ENCODE measurements around the gene SCO2. TPM values are rescaled to one million over a fixed set of nuclear protein-coding genes. Genes with fewer than 3 reads are reported as not detected.
A peak's percentile ranks its signal among the peaks of the same experiment; 100 is the strongest.

SCO2 gene
- total RNA-seq, 1 donor from 2014 or later, result 0.65 TPM

- H3K9me3 Mint-ChIP-seq, result no peaks in the 10 kb centered on the region
- H3K27ac Mint-ChIP-seq, result peak within 1 kb of the TSS; percentile 99
- DNase-seq (ENCODE audit: low spot score in 2 of 2, unreplicated experiment in 2 of 2), result peak; percentile 90 to 92
- H3K4me3 Mint-ChIP-seq, result peak within 1 kb of the TSS; percentile 96
- peaks cover 4% of the 10 kb centered on the region for H3K36me3 Mint-ChIP-seq
- H3K4me1 Mint-ChIP-seq, result peaks cover 17% of the 10 kb centered on the region
- H3K27me3 Mint-ChIP-seq (ENCODE audit: low read depth), result no peaks in the 10 kb centered on the region
- TF ChIP-seq, protein P1, sequence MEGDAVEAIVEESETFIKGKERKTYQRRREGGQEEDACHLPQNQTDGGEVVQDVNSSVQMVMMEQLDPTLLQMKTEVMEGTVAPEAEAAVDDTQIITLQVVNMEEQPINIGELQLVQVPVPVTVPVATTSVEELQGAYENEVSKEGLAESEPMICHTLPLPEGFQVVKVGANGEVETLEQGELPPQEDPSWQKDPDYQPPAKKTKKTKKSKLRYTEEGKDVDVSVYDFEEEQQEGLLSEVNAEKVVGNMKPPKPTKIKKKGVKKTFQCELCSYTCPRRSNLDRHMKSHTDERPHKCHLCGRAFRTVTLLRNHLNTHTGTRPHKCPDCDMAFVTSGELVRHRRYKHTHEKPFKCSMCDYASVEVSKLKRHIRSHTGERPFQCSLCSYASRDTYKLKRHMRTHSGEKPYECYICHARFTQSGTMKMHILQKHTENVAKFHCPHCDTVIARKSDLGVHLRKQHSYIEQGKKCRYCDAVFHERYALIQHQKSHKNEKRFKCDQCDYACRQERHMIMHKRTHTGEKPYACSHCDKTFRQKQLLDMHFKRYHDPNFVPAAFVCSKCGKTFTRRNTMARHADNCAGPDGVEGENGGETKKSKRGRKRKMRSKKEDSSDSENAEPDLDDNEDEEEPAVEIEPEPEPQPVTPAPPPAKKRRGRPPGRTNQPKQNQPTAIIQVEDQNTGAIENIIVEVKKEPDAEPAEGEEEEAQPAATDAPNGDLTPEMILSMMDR (IDR thresholded peaks at IDR 0.05; ENCODE audit: unreplicated experiment), result no peak
These were observed 17.9 kb downstream of the SCO2 start, which contains the start of gene LMF2 for GRCh38 chr22:50507421-50507990. TSS of gene LMF2 (minus strand) at chr22:50507702. CDS start at chr22:50507675, 27 bp downstream.

DNA sequence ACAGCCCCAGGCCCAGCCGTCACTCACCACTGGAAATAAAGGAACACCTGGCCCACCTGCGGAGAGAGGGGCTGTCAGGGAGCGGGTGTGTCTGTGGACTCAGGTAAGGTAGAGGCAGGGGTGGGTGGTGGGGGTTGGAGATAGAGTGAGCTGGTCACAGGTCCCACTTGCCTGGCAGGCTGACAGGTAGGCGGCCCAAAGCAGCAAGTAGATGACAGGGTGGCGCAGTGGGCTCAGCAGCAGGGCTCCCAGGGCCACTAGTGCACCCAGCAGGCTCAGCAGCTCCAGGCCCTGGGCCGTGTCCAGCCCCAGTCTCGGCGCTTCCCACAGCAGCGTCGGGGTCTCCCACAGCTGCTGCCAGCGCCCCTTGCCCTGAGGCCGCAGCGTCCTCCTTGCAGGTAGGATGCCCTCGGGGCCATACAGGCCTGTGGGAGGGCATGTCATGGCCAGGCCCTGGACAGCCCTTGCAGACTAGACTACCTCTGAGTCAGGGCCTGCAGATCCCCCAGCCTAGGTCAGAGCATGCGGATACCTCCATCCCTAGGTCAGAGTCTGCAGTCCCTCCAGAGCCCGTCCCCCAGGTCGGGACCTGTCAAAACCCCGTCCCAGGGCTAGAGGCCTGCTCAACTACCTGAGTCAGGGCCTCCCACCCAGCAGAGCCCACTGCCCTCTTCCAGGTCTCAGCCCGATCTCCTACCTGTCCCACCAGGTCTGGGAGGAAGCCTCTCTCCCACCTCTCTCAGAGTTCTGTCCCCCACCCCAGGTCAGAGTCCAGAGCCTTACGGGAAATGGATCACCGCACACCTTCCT lies 18.6 kb downstream of the SCO2 start:
- H3K27ac Mint-ChIP-seq, result peak overlapping the region; percentile 91
- no peaks in the 10 kb centered on the region for H3K9me3 Mint-ChIP-seq
- TF ChIP-seq, protein P1 (IDR thresholded peaks at IDR 0.05; ENCODE audit: unreplicated experiment), result no peak
- peak overlapping the region; percentile 96 for H3K4me3 Mint-ChIP-seq
- peaks cover 17% of the 10 kb centered on the region for H3K4me1 Mint-ChIP-seq
- no peak for DNase-seq (ENCODE audit: low spot score in 2 of 2, unreplicated experiment in 2 of 2)
- no peaks in the 10 kb centered on the region for H3K36me3 Mint-ChIP-seq
- H3K27me3 Mint-ChIP-seq (ENCODE audit: low read depth), result no peaks in the 10 kb centered on the region

DNA sequence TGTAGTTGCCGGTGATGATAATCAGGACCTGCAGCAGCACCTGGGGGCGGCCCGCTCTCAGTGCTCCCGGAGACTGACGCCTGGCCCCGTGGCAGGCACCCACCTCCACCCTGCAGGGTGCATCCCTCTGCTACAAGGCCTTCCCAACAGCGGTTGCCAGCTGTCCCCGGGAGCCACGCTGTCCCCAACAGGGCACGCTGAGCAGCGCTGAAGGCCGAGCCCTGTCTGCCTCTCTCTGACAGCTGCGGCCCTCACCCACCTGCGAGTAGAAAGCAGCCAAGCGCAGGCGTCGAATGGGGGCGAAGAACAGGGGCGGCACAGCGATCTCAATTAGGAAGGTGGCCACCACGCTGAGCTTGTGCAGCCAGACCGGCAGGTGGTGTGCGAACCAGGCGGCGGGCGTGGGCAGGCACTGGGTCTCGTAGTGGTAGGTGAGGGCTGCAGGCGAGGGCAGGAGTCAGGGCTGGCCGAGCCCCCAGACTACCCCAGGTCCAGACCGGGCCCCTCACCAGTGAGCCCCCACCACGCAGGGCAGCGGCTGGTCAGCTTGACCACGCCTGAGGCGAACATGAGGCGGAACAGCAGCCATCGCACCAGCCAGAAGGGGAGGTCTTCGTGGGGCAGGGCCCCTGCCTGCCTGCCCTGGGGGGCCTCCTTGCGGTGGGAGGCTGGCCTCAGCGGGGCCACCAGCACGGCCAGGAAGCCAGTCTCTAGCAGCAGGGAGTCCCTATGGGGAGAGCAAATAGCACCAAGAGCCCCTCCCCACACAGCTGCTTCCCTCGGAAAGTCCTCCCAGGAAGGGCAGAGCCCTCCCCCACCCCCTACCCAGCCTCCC lies 19.4 kb downstream of the SCO2 start:
- Mint-ChIP-seq H3K36me3 (no peaks in the 10 kb centered on the region), H3K9me3 (no peaks in the 10 kb centered on the region), H3K4me1 (peaks cover 17% of the 10 kb centered on the region), H3K27me3 (ENCODE audit: low read depth) (no peaks in the 10 kb centered on the region), H3K4me3 (peak overlapping the region; percentile 96), H3K27ac (no peak overlapping the region)
- TF ChIP-seq, protein P1 (IDR thresholded peaks at IDR 0.05; ENCODE audit: unreplicated experiment), result no peak
- no peak for DNase-seq (ENCODE audit: low spot score in 2 of 2, unreplicated experiment in 2 of 2)

DNA sequence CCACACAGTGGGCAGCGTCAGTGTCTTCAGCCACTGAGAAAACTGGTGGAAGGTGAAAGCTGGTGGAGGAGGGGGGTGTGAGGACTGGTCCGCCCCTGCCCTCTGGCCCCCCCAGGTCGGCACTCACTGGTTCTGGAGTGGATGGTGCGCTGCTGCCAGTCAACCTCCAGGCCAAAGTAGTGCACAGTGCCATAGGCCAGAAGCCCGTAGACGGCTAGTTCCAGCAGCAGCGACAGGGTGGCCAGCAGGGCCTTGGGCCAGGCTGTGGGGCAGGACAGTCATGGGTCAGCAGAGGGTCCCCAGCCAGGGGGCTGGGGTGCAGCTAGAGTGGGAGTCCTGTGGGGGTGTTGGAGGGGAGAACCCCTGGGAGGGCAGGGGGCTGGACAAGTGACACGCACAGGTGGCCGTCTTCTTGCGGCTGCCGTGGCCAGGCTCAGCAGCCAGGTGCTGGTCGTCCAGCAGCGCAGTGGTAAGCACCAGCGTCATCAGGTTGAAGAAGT lies 20.1 kb downstream of the SCO2 start:
- H3K9me3 Mint-ChIP-seq, result no peaks in the 10 kb centered on the region
- DNase-seq (ENCODE audit: low spot score in 2 of 2, unreplicated experiment in 2 of 2), result no peak
- TF ChIP-seq, protein P1 (IDR thresholded peaks at IDR 0.05; ENCODE audit: unreplicated experiment), result no peak

DNA sequence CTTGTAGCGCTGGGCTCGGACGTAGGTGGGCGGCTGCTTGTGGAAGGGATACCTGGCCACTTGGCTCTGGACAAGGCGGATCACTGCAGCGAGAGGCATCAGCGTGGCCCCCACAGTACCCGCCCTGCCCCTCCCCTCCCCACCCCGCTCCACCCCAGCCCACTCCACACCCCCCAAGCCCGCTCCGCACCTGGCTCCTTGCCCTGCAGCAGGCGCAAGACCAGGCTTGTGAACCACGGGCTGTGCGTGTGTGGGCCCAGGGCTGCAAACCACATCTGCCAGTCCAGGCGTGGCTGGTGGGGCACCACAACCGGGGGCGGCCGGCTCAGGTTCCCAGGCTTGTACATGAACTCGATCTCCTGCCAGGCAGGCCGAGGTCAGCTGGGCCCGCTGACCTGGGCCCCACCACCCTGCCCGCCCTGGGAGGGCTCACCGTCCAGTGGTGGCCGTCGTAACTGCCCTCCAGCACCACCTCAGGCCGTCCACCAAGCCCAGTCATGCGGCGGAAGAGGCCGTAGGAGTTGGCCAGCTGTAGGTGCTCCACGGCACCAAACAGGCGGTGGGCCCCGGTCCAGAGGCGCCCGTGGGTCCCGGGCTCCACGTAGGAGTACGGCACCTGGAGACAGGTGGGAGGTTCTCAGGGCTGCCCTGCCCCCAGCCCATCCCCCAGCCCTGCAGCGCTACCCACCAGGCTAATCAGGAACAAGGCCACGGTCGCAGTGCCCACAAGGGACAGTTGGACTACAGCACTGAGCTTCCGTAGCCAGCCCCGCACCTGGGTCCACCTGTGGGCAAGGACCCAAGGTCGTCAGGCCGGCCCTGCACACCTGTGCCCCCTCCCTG lies 20.8 kb downstream of the SCO2 start:
- DNase-seq (ENCODE audit: low spot score in 2 of 2, unreplicated experiment in 2 of 2), result no peak
- TF ChIP-seq, protein P1 (IDR thresholded peaks at IDR 0.05; ENCODE audit: unreplicated experiment), result no peak
- peaks cover 16% of the 10 kb centered on the region for H3K4me1 Mint-ChIP-seq

More for the DNA sequence above, 20.1 kb downstream of the SCO2 start:
- peaks cover 17% of the 10 kb centered on the region for H3K4me1 Mint-ChIP-seq
- no peaks in the 10 kb centered on the region for H3K27me3 Mint-ChIP-seq (ENCODE audit: low read depth)
- H3K27ac Mint-ChIP-seq, result no peak overlapping the region
- H3K4me3 Mint-ChIP-seq, result peak overlapping the region; percentile 42
- no peaks in the 10 kb centered on the region for H3K36me3 Mint-ChIP-seq

More for the DNA sequence above, 20.8 kb downstream of the SCO2 start:
- Mint-ChIP-seq H3K36me3 (no peaks in the 10 kb centered on the region), H3K9me3 (no peaks in the 10 kb centered on the region), H3K27me3 (ENCODE audit: low read depth) (no peaks in the 10 kb centered on the region), H3K27ac (no peak overlapping the region), H3K4me3 (no peak overlapping the region)
